GM12873 (cell line): Measurements from ENCODE around the gene SORCS3.

Source experiments
- TF ChIP-seq, protein P1 (sequence below): IDR thresholded peaks from 2 replicates; pipeline ENCODE4 v1.5.1; 2012; ENCODE audit warnings: low read depth, mild to moderate bottlenecking, moderate library complexity, low read length, control low read depth; ENCODE audit not compliant: insufficient read depth; ENCODE audit errors: missing control alignments

The SORCS3 gene

GRCh38 chr10:105206616-105207015 lies 565.5 kb downstream of the SORCS3 start:
- TF ChIP-seq, protein P1, sequence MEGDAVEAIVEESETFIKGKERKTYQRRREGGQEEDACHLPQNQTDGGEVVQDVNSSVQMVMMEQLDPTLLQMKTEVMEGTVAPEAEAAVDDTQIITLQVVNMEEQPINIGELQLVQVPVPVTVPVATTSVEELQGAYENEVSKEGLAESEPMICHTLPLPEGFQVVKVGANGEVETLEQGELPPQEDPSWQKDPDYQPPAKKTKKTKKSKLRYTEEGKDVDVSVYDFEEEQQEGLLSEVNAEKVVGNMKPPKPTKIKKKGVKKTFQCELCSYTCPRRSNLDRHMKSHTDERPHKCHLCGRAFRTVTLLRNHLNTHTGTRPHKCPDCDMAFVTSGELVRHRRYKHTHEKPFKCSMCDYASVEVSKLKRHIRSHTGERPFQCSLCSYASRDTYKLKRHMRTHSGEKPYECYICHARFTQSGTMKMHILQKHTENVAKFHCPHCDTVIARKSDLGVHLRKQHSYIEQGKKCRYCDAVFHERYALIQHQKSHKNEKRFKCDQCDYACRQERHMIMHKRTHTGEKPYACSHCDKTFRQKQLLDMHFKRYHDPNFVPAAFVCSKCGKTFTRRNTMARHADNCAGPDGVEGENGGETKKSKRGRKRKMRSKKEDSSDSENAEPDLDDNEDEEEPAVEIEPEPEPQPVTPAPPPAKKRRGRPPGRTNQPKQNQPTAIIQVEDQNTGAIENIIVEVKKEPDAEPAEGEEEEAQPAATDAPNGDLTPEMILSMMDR = no peak

- TF ChIP-seq, protein P1 = no peak
Observed at GRCh38 chr10:105207476-105207995, 566.4 kb downstream of the SORCS3 start.

- TF ChIP-seq, protein P1 = no peak
Observed at GRCh38 chr10:105210546-105210945, 569.5 kb downstream of the SORCS3 start.

GRCh38 chr10:105237685-105238084 lies 596.6 kb downstream of the SORCS3 start:
- TF ChIP-seq, protein P1 = no peak

DNA sequence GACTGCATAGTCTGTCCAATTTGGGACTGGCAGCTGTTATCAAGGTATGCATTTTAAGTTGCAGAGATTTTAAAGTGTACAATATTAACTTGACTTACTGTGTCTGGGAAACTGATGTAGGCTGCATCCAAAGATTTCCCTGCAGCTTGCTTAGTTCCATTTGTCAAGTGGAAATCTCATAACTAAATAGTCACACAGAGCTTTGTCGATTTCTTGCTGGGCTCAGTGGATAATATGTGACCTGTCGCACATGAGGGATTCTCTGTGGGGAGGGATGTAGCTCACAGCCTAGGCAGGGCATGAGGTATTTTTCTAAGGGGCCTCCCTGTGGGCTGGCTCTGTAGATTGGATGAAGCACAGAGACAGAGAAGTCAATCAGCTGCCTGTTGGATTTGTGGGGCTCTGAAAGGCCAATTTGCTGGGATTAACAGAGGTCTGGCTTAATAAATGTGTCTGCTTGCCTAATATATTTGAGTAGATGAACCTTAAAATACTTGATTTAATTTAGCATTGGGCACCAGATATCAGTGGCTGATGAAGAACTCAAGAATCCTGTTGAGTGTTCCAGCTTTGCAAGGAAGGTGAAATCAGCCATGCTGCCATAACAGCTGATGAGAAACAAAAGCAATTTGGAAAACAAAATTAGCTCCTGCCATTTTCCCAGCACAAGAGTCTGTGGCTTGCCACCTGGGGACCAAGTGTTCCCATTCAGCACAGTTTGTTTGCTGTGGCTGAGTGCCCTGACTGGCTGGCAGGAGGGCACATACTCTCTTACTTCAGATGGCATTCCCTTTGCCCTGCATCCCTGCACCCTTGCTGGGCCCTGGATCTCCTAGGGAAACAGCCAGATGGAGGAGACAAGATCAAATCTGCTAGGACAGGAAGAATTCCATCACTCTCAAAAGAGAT lies 598.5 kb downstream of the SORCS3 start:
- TF ChIP-seq, protein P1 = no peak

DNA sequence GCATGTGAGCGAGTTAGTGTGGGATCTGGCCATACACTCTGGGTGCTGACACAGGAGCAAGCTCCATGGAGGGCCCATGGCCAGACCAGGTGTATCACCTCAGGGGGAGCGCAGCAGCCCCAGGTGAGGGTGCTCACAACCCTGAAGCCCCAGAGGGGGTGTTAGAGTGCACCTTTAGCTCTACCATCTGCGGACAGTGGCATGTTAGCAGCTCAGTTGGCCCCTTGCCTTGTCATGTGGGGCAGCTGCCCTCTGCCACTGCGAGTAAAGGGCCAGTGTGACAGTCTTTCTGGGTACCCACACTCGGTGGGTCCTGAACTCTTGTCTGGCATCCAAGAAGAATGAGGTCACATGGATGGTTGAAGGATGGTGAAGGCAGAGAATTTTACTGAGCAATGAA lies 600.2 kb downstream of the SORCS3 start:
- TF ChIP-seq, protein P1 = no peak

GRCh38 chr10:105243381-105243780 lies 602.3 kb downstream of the SORCS3 start:
- TF ChIP-seq, protein P1 = no peak
